Parathyroid adenoma (tissue), 2 donors: ENCODE measurements around the gene COL4A1.

Source experiments
- H2AFZ ChIP-seq: fragments of 300-600 bp; sonication (generic); one replicate; pipeline ENCODE4 v1.7.0; 2017; ENCODE audit warnings: antibody characterized with exemption, mild to moderate bottlenecking
- H3K27ac ChIP-seq: fragments of 300-600 bp; sonication (generic); one replicate; pipeline ENCODE4 v1.7.0; 2017
- H3K27me3 ChIP-seq: fragments of 300-600 bp; sonication (generic); one replicate; pipeline ENCODE4 v1.7.0; 2017; ENCODE audit warnings: low read length; ENCODE audit not compliant: control insufficient read depth, insufficient read depth
- H3K36me3 ChIP-seq: fragments of 300-600 bp; sonication (generic); one replicate; pipeline ENCODE4 v1.7.0; 2017; ENCODE audit warnings: low read length; ENCODE audit not compliant: control insufficient read depth, insufficient read depth
- H3K4me1 ChIP-seq: fragments of 300-600 bp; sonication (generic); one replicate; pipeline ENCODE4 v1.7.0; 2017; ENCODE audit warnings: control low read depth
- H3K4me2 ChIP-seq: fragments of 300-600 bp; sonication (generic); one replicate; pipeline ENCODE4 v1.7.0; 2017; ENCODE audit warnings: low read length
- H3K4me3 ChIP-seq: fragments of 300-600 bp; sonication (generic); one replicate; pipeline ENCODE4 v1.7.0; 2017; ENCODE audit warnings: low read depth, low read length
- H3K79me2 ChIP-seq: fragments of 300-600 bp; sonication (generic); one replicate; pipeline ENCODE4 v1.7.0; 2017; ENCODE audit warnings: control low read depth
- H3K9ac ChIP-seq: fragments of 300-600 bp; sonication (generic); one replicate; pipeline ENCODE4 v1.7.0; 2017; ENCODE audit warnings: mild to moderate bottlenecking
- H3K9me3 ChIP-seq: fragments of 300-600 bp; sonication (generic); one replicate; pipeline ENCODE4 v1.7.0; 2017; ENCODE audit warnings: low read length; ENCODE audit not compliant: control insufficient read depth
- CTCF ChIP-seq: fragments of 300-600 bp; sonication (generic); IDR thresholded peaks from one replicate; pipeline ENCODE4 v1.7.0; 2017; ENCODE audit warnings: antibody characterized with exemption, mild to moderate bottlenecking
- donor health status: primary hyperparathyroidism.

The COL4A1 gene

GRCh38 chr13:110225003-110225402 lies 82.0 kb downstream of the COL4A1 start:
- no peaks in the 10 kb centered on the region for H3K36me3 ChIP-seq
- peaks cover 2% of the 10 kb centered on the region for H3K4me1 ChIP-seq
- H3K27me3 ChIP-seq = no peaks in the 10 kb centered on the region
- no peaks in the 10 kb centered on the region for H3K79me2 ChIP-seq
- H2AFZ ChIP-seq = no peak overlapping the region
- H3K9me3 ChIP-seq = no peaks in the 10 kb centered on the region
- no peak overlapping the region for H3K4me3 ChIP-seq
- no peak for TF ChIP-seq CTCF
- H3K27ac ChIP-seq = no peak overlapping the region
- H3K4me2 ChIP-seq = no peak overlapping the region
- no peak overlapping the region for H3K9ac ChIP-seq

- H3K36me3 ChIP-seq = no peaks in the 10 kb centered on the region
- H3K4me2 ChIP-seq = no peak overlapping the region
- H3K79me2 ChIP-seq = no peaks in the 10 kb centered on the region
- no peaks in the 10 kb centered on the region for H3K27me3 ChIP-seq
- no peak for TF ChIP-seq CTCF
- H3K27ac ChIP-seq = no peak overlapping the region
- H2AFZ ChIP-seq = no peak overlapping the region
- no peak overlapping the region for H3K9ac ChIP-seq
- peaks cover 2% of the 10 kb centered on the region for H3K4me1 ChIP-seq
- H3K9me3 ChIP-seq = no peaks in the 10 kb centered on the region
- no peak overlapping the region for H3K4me3 ChIP-seq
Observed at GRCh38 chr13:110224519-110224918, 82.4 kb downstream of the COL4A1 start.

GRCh38 chr13:110221406-110222117 lies 85.4 kb downstream of the COL4A1 start:
- H3K9me3 ChIP-seq = no peaks in the 10 kb centered on the region

GRCh38 chr13:110220471-110220870 lies 86.5 kb downstream of the COL4A1 start:
- H2AFZ ChIP-seq = no peak overlapping the region
- no peaks in the 10 kb centered on the region for H3K79me2 ChIP-seq
- no peak overlapping the region for H3K4me2 ChIP-seq
- no peak overlapping the region for H3K9ac ChIP-seq
- no peak overlapping the region for H3K4me3 ChIP-seq
- no peak for TF ChIP-seq CTCF
- no peaks in the 10 kb centered on the region for H3K9me3 ChIP-seq
- H3K4me1 ChIP-seq = peaks cover 2% of the 10 kb centered on the region
- H3K27me3 ChIP-seq = no peaks in the 10 kb centered on the region
- H3K27ac ChIP-seq = peak overlapping the region; percentile 32
- H3K36me3 ChIP-seq = no peaks in the 10 kb centered on the region

More at GRCh38 chr13:110221406-110222117, 85.4 kb downstream of the COL4A1 start:
- Histone ChIP-seq H3K36me3 (no peaks in the 10 kb centered on the region), H3K79me2 (no peaks in the 10 kb centered on the region), H3K4me1 (peaks cover 2% of the 10 kb centered on the region), H3K4me2 (no peak overlapping the region), H2AFZ (peak overlapping the region; percentile 57), H3K4me3 (no peak overlapping the region), H3K27me3 (no peaks in the 10 kb centered on the region), H3K27ac (peak overlapping the region; percentile 61), H3K9ac (no peak overlapping the region)
- TF ChIP-seq CTCF = no peak
